HG02610 (cell line): Measurements from ENCODE around the gene PCDH11Y.
"Not testable (repeated sequence)": the region's sequence is repeated elsewhere in the genome, so short reads cannot be mapped to it uniquely, and the experiment has no call there.

Experiments used
- ATAC-seq: cut with Tn5 transposase; IDR thresholded peaks from one replicate; pipeline ENCODE4 v1.9.1; 2021; ENCODE audit warnings: mild to moderate bottlenecking, moderate library complexity; ENCODE audit not compliant: unreplicated experiment

PCDH11Y gene, protein sequence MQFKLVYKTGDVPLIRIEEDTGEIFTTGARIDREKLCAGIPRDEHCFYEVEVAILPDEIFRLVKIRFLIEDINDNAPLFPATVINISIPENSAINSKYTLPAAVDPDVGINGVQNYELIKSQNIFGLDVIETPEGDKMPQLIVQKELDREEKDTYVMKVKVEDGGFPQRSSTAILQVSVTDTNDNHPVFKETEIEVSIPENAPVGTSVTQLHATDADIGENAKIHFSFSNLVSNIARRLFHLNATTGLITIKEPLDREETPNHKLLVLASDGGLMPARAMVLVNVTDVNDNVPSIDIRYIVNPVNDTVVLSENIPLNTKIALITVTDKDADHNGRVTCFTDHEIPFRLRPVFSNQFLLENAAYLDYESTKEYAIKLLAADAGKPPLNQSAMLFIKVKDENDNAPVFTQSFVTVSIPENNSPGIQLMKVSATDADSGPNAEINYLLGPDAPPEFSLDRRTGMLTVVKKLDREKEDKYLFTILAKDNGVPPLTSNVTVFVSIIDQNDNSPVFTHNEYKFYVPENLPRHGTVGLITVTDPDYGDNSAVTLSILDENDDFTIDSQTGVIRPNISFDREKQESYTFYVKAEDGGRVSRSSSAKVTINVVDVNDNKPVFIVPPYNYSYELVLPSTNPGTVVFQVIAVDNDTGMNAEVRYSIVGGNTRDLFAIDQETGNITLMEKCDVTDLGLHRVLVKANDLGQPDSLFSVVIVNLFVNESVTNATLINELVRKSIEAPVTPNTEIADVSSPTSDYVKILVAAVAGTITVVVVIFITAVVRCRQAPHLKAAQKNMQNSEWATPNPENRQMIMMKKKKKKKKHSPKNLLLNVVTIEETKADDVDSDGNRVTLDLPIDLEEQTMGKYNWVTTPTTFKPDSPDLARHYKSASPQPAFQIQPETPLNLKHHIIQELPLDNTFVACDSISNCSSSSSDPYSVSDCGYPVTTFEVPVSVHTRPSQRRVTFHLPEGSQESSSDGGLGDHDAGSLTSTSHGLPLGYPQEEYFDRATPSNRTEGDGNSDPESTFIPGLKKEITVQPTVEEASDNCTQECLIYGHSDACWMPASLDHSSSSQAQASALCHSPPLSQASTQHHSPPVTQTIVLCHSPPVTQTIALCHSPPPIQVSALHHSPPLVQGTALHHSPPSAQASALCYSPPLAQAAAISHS (N-terminal part only)

DNA sequence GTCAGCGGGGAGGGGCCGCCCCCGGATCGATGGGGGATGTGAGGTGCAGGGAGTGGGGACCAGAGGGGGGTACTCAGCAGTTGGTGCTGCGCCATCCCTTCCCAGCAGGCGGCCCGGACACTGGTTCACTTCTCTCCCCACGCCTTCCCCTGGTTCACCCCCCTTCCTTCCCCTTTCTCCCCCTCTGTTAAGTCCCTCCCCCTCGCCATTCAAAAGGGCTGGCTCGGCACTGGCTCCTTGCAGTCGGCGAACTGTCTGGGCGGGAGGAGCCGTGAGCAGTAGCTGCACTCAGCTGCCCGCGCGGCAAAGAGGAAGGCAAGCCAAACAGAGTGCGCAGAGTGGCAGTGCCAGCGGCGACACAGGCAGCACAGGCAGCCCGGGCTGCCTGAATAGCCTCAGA lies at the start of gene PCDH11Y:
Gene PCDH11Y (plus strand): TSS at position 240 of the 400 bp plus-strand sequence. CDS start 56,804 bp downstream, outside the sequence.
- not testable (repeated sequence) for ATAC-seq

DNA sequence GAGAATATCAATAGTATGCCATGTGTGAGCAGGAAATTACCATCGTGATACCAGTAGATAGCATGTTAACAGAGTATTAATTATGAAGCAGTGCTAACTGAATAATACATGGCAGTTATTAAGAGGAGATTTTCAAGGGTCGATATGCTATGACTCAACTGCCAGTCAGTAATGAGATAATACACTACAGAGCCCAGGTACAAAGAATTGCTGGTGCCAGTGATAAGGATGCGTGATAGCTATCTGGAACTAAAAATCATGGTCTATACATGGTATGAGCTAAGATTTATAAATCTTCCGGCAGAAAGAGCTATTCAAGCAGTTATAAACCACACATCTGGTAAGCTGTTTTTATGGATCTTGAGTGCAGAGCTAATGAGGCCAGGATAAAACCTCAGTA lies 32.2 kb upstream of the PCDH11Y start:
- ATAC-seq = not testable (repeated sequence)

DNA sequence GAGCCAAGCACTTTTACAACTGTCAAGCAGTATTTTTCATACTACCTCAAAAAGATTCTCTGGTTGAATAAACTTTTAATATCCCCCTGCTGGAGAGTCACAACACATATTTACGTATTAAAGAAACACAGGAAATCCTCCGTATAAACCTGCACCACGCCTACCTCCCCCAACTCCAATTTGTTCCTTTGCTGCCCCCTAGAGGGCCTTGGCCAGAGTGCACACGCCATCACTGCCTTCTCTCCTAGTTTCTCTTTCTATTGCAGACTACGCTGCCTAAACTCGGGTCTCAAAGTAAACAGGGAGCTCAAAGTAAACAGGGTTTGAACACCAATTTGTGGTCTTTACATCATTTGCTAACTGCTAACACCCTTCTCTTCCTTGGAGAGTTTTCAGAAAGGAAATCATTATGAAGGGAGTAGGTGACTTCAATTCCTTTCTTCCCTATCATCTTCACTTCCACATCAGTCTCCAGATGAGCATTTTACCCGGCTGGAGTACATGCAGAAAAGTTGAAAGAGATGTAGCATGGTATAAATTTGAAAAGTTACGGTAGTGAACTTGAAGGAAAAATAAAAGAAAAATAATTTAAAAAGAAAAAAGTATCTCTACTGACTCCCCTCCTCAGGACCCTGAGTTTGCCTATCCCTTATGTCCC lies 8.2 kb upstream of the PCDH11Y start:
- peak; percentile 100 for ATAC-seq

DNA sequence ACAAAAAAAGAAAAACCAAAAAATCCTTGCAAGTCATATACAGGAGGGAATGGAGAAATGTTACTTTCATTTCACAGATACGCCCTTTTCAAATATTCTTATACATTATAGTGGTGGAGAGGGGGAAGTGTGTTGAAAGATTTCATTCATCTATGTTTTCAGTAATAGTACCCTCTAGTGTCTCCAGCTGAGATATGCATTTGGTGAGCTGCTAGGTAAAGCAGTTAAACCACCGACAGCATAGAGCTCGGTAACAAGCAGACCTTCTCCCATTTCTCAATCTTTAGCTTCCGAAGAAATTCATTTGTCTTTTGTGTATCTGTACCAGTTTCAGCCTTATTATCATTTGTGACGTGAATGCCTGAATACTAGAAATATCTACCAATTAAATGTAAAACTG lies 5.2 kb upstream of the PCDH11Y start:
- ATAC-seq = not testable (repeated sequence)

DNA sequence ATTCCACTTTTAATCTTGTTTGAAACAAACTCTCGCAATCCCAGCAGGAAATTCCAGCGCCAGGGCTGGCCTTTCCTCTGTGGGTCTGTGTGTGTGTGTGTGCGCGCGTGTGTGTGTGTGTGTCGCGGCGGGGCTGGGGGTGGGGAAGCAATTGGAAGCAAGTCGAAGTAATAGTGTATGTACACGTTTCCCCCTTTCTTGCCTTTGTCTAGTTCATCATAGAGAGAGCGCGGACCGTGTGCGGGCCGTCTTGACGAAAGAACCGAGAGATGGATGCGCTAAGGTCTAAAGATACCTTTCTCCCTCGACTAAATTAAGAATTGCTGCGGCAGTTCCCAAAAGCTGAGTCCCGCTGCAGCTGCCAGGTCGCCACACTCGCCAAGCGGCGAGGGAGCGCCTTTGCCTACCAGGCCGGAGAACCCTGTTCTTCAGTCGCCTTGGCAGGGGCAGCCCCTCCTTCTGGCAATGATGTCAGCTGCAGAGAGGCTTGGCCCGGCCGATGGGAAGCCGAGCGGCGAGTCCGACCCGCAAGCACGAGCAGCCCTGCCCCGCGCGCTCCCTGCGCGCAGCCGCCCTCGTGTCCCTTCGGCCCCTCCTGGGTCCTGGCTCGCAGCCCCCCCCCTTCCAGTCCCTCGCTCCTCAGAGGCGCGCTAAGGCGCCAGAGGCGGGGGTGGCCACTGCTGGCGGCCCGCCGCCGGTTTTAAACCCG lies 2.5 kb downstream of the PCDH11Y start:
- ATAC-seq = not testable (repeated sequence)

DNA sequence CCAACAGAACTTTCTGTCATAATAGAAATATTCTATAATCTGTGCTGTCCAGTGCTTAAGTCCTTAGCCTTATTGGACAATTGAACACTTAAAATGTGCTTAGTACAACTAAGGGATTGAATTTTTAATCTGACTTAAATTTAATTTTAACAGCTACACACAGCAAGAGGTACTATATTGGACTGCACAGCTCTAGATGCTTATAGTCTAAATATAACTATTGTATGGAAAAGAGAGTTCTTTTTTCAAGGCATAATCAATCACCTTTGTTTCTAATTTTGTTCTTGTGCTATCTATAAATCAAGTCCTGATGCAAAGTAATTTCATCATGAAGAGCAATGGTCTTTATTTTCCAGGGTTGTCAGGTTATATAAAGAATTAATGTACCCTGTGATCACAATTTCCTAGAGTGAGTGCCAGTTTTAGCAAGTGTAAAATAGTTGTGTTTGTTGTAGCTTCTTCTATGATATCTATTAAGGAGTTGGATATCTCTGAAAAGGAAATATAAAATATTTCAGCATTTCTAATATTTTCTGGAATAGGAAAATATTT lies 39.0 kb downstream of the PCDH11Y start:
- not testable (repeated sequence) for ATAC-seq

DNA sequence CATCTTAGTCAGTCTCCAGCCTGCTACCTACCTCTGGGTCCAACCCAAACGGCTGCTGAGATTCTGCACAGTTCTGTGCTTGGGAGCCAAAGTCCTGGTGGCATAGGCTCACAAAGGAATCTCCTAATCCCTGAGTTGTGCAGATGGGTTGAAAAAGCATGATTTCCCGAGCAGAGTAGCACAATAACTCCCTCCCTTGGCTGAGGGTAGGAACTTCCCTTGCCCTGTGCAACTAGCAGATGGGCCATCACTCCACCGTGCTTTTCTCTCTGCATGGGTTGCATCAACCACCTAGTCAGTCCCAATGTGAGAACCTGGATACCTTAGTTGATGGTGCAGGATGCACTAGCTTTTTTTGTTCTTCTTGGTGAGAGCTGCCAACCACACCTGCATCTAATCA lies 82.9 kb downstream of the PCDH11Y start:
- not testable (repeated sequence) for ATAC-seq

DNA sequence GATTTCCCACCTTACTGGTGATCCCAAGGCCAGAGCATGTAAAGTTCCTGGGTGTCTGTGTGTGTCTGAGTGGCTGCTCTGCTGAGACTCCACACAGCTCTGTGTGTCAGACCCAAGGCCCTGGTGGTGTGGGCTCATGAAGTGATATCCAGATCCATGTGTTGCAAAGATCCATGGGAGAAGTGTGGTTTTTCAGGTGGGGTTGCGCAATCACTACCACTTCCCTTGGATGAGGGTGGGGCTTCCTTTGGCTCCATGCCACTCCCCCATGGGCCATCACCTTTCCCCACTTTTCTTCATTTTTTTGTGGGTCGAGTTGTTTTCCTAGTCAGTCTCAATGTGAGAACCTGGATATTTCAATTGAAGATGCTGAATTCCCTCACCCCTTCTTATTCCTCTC lies 182.9 kb downstream of the PCDH11Y start:
- ATAC-seq = not testable (repeated sequence)

DNA sequence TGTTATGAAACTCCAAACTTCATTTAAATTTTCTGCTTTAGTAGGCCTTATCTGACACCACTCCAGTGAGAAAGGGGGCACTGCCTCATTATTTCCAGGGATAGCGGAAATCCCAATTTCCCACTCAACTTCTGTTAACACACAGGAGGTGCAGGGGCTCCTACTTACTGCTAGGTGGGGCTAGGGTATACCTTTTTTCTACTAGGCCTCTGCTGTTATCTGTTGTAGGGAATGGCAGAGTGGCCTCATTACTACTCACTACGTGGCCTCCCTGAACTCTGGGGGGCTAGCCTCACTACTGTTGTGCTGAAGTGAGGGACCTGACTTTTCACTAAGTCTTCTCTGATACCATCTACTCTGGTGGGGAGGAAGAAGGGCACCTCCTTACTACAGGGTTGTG lies 215.0 kb downstream of the PCDH11Y start:
- ATAC-seq = not testable (repeated sequence)

DNA sequence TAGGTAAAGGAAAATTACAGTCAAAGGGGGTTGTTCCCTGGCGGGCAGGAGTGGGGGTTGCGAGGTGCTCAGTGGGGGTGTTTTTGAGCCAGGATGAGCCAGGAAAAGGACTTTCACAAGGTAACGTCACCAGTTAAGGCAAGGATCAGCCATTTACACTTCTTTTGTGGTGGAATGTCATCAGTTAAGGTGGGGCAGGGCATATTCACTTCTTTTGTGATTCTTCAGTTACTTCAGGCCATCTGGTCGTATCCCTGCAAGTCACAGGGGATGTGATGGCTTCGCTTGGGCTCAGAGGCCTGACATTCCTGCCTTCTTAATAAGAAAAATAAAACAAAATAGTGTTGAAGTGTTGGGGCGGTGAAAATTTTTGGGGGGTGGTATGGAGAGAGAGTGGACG lies 324.8 kb downstream of the PCDH11Y start:
- not testable (repeated sequence) for ATAC-seq

DNA sequence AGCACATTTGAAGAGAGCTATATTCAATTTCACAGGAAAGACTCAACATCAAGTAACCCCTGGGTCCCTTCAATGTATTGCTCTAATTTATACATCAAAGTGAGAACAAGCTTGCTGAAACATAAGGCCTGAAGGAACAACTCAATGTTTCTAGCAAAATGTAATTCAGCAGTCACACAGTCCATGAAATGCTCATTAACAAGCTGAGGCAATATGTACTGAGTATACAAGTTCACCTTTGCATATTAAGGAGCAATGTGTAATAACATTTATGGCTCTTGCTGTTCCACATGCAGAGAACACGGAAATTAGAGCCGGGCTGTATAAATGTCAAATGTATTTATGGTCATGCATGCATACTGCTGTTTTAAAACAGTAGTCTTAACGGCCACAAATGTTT lies 342.1 kb downstream of the PCDH11Y start:
- ATAC-seq = not testable (repeated sequence)

DNA sequence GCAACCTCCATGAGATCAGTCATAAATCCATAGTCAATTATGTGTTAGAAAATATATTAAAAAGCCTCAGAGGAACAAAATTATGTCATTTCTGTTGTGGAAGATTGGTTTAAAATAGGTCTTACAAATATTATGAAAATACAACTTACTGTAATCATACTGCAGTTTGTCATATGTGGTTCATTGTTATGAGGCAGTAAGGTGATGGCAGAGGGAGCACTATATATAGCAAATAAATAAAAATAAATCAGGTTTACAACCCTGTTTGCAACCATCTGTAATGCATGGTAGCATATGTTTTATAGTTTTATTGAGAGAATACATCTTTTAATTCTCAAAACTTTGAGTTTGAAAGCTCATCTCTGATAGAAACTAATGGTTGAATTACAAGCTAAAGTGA lies 543.6 kb downstream of the PCDH11Y start:
- ATAC-seq = not testable (repeated sequence)

DNA sequence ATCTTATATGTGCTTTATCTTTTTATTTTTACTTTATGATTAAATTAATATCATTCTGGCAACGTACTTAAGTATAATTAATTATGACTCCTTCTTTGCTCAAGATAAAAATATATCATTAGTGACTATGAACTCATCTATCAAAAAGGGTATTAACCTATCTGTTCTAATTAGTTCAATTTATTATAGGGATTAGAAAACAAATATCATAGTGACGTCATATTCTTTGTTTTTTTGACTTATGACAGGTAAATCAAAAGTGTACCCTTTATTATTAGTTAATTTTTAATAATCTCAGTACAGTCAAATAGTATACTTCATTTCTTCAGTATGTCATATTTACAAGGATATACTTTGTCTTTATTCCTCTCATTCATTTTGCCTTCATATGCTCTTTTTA lies 638.5 kb downstream of the PCDH11Y start:
- not testable (repeated sequence) for ATAC-seq

DNA sequence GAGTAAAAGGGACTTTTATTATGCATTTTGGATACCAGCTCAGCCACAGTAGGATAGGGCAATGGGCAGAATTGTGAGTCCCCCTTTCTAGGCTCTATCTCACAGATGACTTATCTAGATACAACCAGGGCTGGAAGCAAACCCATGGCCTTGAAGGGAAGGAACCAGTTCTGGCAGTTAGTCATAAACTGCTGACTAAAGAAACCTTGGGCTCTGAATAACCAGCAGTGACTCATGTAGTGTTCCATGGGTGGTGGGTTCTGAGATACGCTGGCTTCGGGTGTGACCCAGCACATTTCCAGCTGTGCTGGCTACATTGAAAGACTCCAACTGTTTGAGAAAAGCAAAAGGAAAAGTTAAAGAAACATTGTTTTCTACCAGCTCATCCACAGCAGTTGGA lies 679.2 kb downstream of the PCDH11Y start:
- ATAC-seq = not testable (repeated sequence)

DNA sequence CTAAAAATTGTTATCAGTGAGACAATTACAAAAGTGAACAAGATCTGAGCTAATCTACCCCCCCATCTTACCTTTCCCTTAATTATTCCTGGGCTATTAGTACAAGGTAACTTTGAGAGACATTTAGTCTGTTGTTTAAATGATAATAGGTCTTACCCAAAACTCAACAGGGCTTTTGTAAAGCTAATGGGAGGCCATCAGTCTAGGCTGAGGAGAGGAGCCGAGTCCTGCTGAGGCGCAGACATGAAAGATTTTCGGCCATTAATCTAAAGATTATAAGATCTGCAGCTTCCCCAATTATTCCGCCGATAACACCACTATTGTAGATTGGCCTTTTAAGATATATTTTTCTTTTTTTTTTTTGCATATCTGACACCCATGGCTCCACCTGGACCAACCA lies 708.6 kb downstream of the PCDH11Y start:
- ATAC-seq = not testable (repeated sequence)

DNA sequence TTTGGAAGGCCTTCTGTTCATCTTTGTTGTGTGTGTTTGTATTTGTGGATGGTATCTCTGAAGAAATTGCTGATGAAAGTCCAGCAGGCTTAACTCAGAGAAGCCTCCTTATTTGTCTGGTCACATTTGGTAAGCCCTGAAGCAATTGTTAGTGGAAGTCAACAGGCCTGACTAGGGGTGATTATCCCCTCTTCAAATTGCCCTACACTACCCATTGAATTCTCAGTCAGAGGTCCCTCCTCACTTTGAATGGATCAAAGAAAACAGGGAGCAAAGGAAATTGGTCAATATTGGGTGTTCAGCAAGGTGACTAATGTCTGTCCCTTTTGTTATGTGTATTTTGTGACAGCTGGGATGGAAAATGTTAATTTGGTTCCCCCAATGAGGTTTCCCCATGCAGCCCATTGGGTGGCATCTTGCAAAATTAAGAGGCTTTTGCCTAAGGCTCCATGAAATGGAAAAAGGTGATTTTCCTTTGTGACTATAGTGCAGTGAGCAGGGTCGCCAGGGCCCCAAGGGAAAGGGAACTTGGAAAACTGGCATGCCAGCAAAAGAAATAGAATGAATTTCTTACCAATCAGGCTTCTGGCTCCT lies 709.8 kb downstream of the PCDH11Y start:
- ATAC-seq = not testable (repeated sequence)

DNA sequence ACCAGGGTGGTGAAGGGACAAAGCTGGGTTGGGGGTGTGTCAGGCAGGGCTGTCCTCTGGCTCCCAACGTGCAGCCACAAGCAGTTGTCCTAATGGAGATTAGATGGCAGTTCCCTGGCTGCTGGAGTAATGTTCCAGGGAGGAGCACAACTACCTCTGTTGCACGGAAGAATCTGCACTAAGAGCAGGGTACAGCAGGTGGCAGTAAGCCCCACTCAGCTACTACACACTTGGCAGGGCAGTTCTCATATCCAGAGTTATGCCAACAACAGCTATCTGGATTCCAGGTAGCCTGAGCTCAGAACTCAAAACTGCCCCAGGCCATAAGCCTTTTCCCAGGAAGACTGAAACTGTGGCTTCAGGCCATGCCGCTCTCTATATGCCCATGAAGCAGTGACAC lies 761.3 kb downstream of the PCDH11Y start:
- ATAC-seq = not testable (repeated sequence)

DNA sequence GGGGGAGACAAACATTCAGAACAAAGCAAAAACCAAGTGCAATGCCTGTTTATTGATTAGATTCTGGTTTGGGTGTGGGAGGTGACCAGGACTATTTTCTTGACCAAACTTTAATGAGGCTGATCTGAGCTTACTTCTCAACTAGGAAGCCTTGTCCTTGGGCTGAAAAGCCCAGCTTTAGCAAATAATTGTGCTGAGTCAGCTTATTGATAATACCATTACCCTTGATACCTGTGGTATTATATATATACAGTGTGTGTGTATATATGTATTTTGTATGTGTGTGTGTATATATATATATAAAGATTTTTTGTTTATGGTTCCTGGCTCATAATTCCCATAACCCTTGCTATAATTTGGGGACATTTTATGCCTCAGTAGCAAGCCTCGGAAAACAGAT lies 776.4 kb downstream of the PCDH11Y start:
- ATAC-seq = not testable (repeated sequence)
